Skeletal muscle satellite cell (primary cell): ENCODE measurements around the gene STARD13.
A peak's percentile ranks its signal among the peaks of the same experiment; 100 is the strongest.

Source experiments
- H3K27me3 ChIP-seq: 2 replicates; pipeline ENCODE4 v1.7.0; 2013; ENCODE audit warnings: low read length; ENCODE audit not compliant: control insufficient read depth, insufficient read depth
- H3K36me3 ChIP-seq: 2 replicates; pipeline ENCODE4 v1.7.0; 2013; ENCODE audit warnings: mild to moderate bottlenecking, control low read depth, low read length; ENCODE audit not compliant: insufficient read depth
- H3K4me1 ChIP-seq: 2 replicates; pipeline ENCODE4 v1.7.0; 2013; ENCODE audit warnings: low read length; ENCODE audit not compliant: control insufficient read depth, insufficient read depth
- H3K4me2 ChIP-seq: 2 replicates; pipeline ENCODE4 v1.7.0; 2013; ENCODE audit warnings: mild to moderate bottlenecking, low read length
- H3K4me3 ChIP-seq: 2 replicates; pipeline ENCODE4 v1.7.0; 2013; ENCODE audit warnings: low read length
- H3K9ac ChIP-seq: 2 replicates; pipeline ENCODE4 v1.7.0; 2013; ENCODE audit warnings: mild to moderate bottlenecking, low read depth, low read length, moderate library complexity
- H3K9me3 ChIP-seq: replicated peaks from 2 replicates; pipeline ENCODE4 v1.7.0; 2013; ENCODE audit warnings: mild to moderate bottlenecking, control low read depth, low read length

The STARD13 gene

GRCh38 chr13:33261387-33262061, 24.0 kb downstream of the STARD13 start:
- Histone ChIP-seq H3K9me3 (no peaks in the 10 kb centered on the region), H3K36me3 (peaks cover 40% of the 10 kb centered on the region), H3K4me3 (no peak overlapping the region), H3K27me3 (no peaks in the 10 kb centered on the region), H3K9ac (peak overlapping the region; percentile 58), H3K4me2 (peak overlapping the region; percentile 17), H3K4me1 (peaks cover 94% of the 10 kb centered on the region)

GRCh38 chr13:33260168-33261098, 25.1 kb downstream of the STARD13 start:
- H3K36me3 ChIP-seq: peaks cover 47% of the 10 kb centered on the region
- no peaks in the 10 kb centered on the region for H3K9me3 ChIP-seq
- no peak overlapping the region for H3K4me3 ChIP-seq
- H3K27me3 ChIP-seq: no peaks in the 10 kb centered on the region
- H3K4me2 ChIP-seq: peak overlapping the region; percentile 14
- H3K9ac ChIP-seq: peak overlapping the region; percentile 58
- H3K4me1 ChIP-seq: peaks cover 84% of the 10 kb centered on the region

GRCh38 chr13:33259296-33259695, 26.3 kb downstream of the STARD13 start:
- no peak overlapping the region for H3K4me2 ChIP-seq
- H3K9ac ChIP-seq: no peak overlapping the region
- no peaks in the 10 kb centered on the region for H3K9me3 ChIP-seq
- H3K4me1 ChIP-seq: peaks cover 72% of the 10 kb centered on the region
- H3K27me3 ChIP-seq: no peaks in the 10 kb centered on the region
- no peak overlapping the region for H3K4me3 ChIP-seq
- H3K36me3 ChIP-seq: peaks cover 50% of the 10 kb centered on the region

GRCh38 chr13:33258808-33259193, 26.8 kb downstream of the STARD13 start:
- Histone ChIP-seq H3K9ac (no peak overlapping the region), H3K4me2 (no peak overlapping the region), H3K4me3 (no peak overlapping the region), H3K27me3 (no peaks in the 10 kb centered on the region), H3K9me3 (no peaks in the 10 kb centered on the region), H3K36me3 (peaks cover 49% of the 10 kb centered on the region), H3K4me1 (peaks cover 67% of the 10 kb centered on the region)

GRCh38 chr13:33257841-33258807, 27.4 kb downstream of the STARD13 start:
- Histone ChIP-seq H3K4me1 (peaks cover 65% of the 10 kb centered on the region), H3K27me3 (no peaks in the 10 kb centered on the region), H3K36me3 (peaks cover 51% of the 10 kb centered on the region), H3K4me3 (no peak overlapping the region), H3K9me3 (no peaks in the 10 kb centered on the region), H3K4me2 (no peak overlapping the region), H3K9ac (no peak overlapping the region)

GRCh38 chr13:33256148-33256840, 29.3 kb downstream of the STARD13 start:
- H3K36me3 ChIP-seq: peaks cover 50% of the 10 kb centered on the region
- no peak overlapping the region for H3K9ac ChIP-seq
- peaks cover 65% of the 10 kb centered on the region for H3K4me1 ChIP-seq
- no peak overlapping the region for H3K4me2 ChIP-seq
- H3K27me3 ChIP-seq: no peaks in the 10 kb centered on the region
- H3K4me3 ChIP-seq: no peak overlapping the region
- H3K9me3 ChIP-seq: no peaks in the 10 kb centered on the region

GRCh38 chr13:33252135-33252534, 33.4 kb downstream of the STARD13 start:
- H3K36me3 ChIP-seq: peaks cover 47% of the 10 kb centered on the region
- H3K27me3 ChIP-seq: no peaks in the 10 kb centered on the region
- peaks cover 58% of the 10 kb centered on the region for H3K4me1 ChIP-seq
- no peak overlapping the region for H3K4me3 ChIP-seq
- no peaks in the 10 kb centered on the region for H3K9me3 ChIP-seq
- peak overlapping the region; percentile 74 for H3K9ac ChIP-seq
- peak overlapping the region; percentile 58 for H3K4me2 ChIP-seq

GRCh38 chr13:33251131-33251661, 34.4 kb downstream of the STARD13 start:
- Histone ChIP-seq H3K36me3 (peaks cover 38% of the 10 kb centered on the region), H3K4me2 (peak overlapping the region; percentile 73), H3K9me3 (no peaks in the 10 kb centered on the region), H3K4me1 (peaks cover 56% of the 10 kb centered on the region), H3K9ac (peak overlapping the region; percentile 76), H3K27me3 (no peaks in the 10 kb centered on the region), H3K4me3 (peak overlapping the region; percentile 52)

GRCh38 chr13:33250609-33251008, 34.9 kb downstream of the STARD13 start:
- Histone ChIP-seq H3K36me3 (peaks cover 33% of the 10 kb centered on the region), H3K9ac (peak overlapping the region; percentile 76), H3K27me3 (no peaks in the 10 kb centered on the region), H3K4me3 (peak overlapping the region; percentile 52), H3K4me1 (peaks cover 60% of the 10 kb centered on the region), H3K9me3 (no peaks in the 10 kb centered on the region), H3K4me2 (peak overlapping the region; percentile 73)

GRCh38 chr13:33249894-33250293, 35.7 kb downstream of the STARD13 start:
- Histone ChIP-seq H3K36me3 (peaks cover 28% of the 10 kb centered on the region), H3K9me3 (no peaks in the 10 kb centered on the region), H3K27me3 (no peaks in the 10 kb centered on the region), H3K4me2 (no peak overlapping the region), H3K4me1 (peaks cover 60% of the 10 kb centered on the region), H3K4me3 (no peak overlapping the region), H3K9ac (peak overlapping the region; percentile 76)
